OCI-LY3 (cell line): Measurements from ENCODE around the gene ALDH8A1.

Experiments
- CTCF ChIP-seq: fragments of 200-600, 300-600 bp; sonication (generic); IDR thresholded peaks from 2 replicates; pipeline ENCODE4 v1.5.1; 2014; ENCODE audit warnings: antibody characterized with exemption, low read length, low read depth
- EZH2phosphoT487 ChIP-seq: fragments of 200-600 bp; shearing (Covaris generic); IDR thresholded peaks from 2 replicates; pipeline ENCODE4 v1.6.1; 2018; ENCODE audit warnings: antibody characterized with exemption, mixed run types, low read depth

GRCh38 chr6:134902074-134902861 is 47.6 kb downstream of the ALDH8A1 start:
- TF ChIP-seq CTCF (no peak), EZH2phosphoT487 (no peak)
